ENCODE measurements around the gene CCDC148. TPM values are rescaled to one million over a fixed set of nuclear protein-coding genes. Genes with fewer than 3 reads are reported as not detected.

Gene CCDC148
- total and polyA plus RNA-seq, 2 donors (not counting 1 experiment from before 2014, with no cell fraction given) = not detected

DNA sequence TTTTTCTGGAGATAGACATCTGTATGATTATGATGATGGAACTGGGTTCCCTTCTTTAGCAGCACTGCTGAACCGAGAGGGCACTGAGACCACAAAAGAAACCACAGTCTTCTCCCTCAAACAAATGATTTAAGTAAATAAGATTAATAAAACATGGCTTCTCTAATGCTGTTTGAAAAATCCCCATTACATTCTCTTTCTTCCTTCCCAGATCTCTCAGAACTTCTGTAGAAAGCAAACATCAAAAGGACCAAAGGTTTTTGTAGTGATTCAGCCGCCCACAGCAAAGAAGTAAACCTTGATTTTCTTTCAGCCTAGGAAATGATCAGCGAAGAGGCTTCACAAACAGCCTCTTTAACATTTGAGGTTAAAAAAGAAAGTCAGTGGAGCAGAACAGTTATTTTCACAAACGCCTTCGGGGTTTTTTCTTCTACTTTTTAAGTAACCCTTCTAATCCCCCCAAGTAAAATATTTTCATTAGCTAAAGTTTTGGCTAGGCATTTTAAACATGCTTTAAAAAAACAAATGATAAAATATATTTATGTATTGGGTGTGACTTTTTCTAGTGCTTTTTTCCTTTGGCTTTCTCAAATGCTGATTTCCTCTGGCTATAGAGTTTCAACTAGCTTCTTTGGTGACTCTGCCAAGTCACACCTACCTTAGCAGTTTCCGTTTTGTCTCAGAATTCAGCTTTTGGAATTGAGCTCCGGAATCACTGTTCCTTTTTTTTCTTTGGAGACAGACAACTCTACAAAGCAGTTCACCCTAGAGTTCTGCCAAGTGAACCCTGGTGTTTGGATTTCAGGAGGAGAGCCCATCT lies 265.3 kb downstream of the CCDC148 start:
- ChIA-PET CTCF (interaction anchor here (0.9 to 1.7 kb wide), 5 partner anchors 8 to 563 kb away, joined by 3 to 6 read pairs (median 5); no protein-coding TSS in a partner anchor), POLR2A (no interaction called here)
- H3K79me2 ChIP-seq (ENCODE audit: control insufficient read depth, insufficient read depth, low read length) = no peaks in the 10 kb centered on the region
- peak overlapping the region; percentile 78 for H3K4me2 ChIP-seq (replicated peaks; ENCODE audit: low read depth, low read length, poor library complexity, severe bottlenecking)
- 0% methylated on average over 2 of the region's 7 CpGs for WGBS (ENCODE audit: insufficient coverage)
- Mint-ChIP-seq H3K27ac (peak overlapping the region; percentile 93), H3K4me3 (peak overlapping the region; percentile 80), H3K4me1 (peaks cover 31% of the 10 kb centered on the region), H3K9me3 (ENCODE audit: insufficient read depth) (no peaks in the 10 kb centered on the region), H3K27me3 (no peaks in the 10 kb centered on the region)
- no peaks in the 10 kb centered on the region for H3K9me3 ChIP-seq (ENCODE audit: control extremely low read depth in 1 of 3, control insufficient read depth in 2 of 3, insufficient read depth in 1 of 3, low read length in 2 of 3)
- TF ChIP-seq, protein P1, sequence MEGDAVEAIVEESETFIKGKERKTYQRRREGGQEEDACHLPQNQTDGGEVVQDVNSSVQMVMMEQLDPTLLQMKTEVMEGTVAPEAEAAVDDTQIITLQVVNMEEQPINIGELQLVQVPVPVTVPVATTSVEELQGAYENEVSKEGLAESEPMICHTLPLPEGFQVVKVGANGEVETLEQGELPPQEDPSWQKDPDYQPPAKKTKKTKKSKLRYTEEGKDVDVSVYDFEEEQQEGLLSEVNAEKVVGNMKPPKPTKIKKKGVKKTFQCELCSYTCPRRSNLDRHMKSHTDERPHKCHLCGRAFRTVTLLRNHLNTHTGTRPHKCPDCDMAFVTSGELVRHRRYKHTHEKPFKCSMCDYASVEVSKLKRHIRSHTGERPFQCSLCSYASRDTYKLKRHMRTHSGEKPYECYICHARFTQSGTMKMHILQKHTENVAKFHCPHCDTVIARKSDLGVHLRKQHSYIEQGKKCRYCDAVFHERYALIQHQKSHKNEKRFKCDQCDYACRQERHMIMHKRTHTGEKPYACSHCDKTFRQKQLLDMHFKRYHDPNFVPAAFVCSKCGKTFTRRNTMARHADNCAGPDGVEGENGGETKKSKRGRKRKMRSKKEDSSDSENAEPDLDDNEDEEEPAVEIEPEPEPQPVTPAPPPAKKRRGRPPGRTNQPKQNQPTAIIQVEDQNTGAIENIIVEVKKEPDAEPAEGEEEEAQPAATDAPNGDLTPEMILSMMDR (IDR thresholded peaks at IDR 0.05) = no peak
- TF ChIP-seq EZH2 (IDR thresholded peaks at IDR 0.05; ENCODE audit: borderline replicate concordance, insufficient read depth, low read depth, low read length, poor library complexity, severe bottlenecking) = no peak
- no peaks in the 10 kb centered on the region for H3K27me3 ChIP-seq (replicated peaks in 1 of 4; ENCODE audit: control extremely low read depth in 1 of 4, control insufficient read depth in 3 of 4, insufficient read depth in 4 of 4, low read length in 3 of 4)
- peak overlapping the region; percentile 70 for H3K9ac ChIP-seq (ENCODE audit: low read length)
- peaks cover 23 to 34% of the 10 kb centered on the region in 2 donors for H3K4me1 ChIP-seq (ENCODE audit: control insufficient read depth in 2 of 2, insufficient read depth in 2 of 2, low read length in 2 of 2)
- DNase-seq = peak; percentile 65
- peak overlapping the region; percentile 68 for H2AFZ ChIP-seq (ENCODE audit: insufficient read depth, low read depth, low read length, poor library complexity, severe bottlenecking)
- ATAC-seq (ENCODE audit: low read depth) = peak; percentile 74
- intact Hi-C loops (cut with micrococcal nuclease) = loop anchor here (5.0 kb wide), 1 partner anchor 266 kb away; the partner anchor contains the start of genes CCDC148 and PKP4
- H3K27ac ChIP-seq (ENCODE audit: low read length in 2 of 2) = peak overlapping the region; percentile 50 to 93
- H4K20me1 ChIP-seq (ENCODE audit: control insufficient read depth, insufficient read depth, low read length, poor library complexity, severe bottlenecking) = no peaks in the 10 kb centered on the region
- peak overlapping the region; percentile 6 to 57 (median 38) for H3K4me3 ChIP-seq (ENCODE audit: control extremely low read depth in 1 of 5, extremely low read depth in 1 of 5, insufficient read depth in 1 of 5, low read depth in 2 of 5, low read length in 4 of 5)
- no peaks in the 10 kb centered on the region for H3K36me3 ChIP-seq (replicated peaks in 1 of 2; ENCODE audit: control extremely low read depth in 1 of 2, control insufficient read depth in 1 of 2, extremely low read depth in 1 of 2, insufficient read depth in 2 of 2, low read length in 1 of 2)

DNA sequence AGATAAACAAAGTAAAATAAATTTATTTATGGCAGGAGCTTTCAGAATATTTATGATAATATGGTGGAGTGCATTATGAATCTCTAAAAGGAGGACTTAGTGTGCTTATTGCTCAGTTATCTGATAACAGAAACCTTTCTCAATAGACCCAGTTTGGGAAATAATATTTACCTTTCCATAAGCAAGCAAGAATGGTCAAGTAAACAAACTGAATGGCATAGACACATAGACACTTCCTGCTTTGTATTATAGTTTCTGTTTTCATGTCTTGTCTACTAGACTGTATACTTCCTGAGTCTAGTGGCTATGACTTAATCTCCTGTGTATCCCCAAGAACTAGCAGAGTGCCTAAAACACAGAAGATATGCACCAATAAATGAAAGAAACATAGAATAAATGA lies 267.0 kb downstream of the CCDC148 start:
- intact Hi-C loops (cut with micrococcal nuclease) = no loop called here

More for the DNA sequence above, 267.0 kb downstream of the CCDC148 start:
- H3K27me3 ChIP-seq (replicated peaks in 1 of 4; ENCODE audit: control extremely low read depth in 1 of 4, control insufficient read depth in 3 of 4, insufficient read depth in 4 of 4, low read length in 3 of 4) = no peaks in the 10 kb centered on the region
- no peaks in the 10 kb centered on the region for H3K79me2 ChIP-seq (ENCODE audit: control insufficient read depth, insufficient read depth, low read length)
- H3K4me3 Mint-ChIP-seq = peak overlapping the region; percentile 57
- H3K27ac ChIP-seq (ENCODE audit: low read length in 2 of 2) = no peak overlapping the region
- no peak overlapping the region for H3K9ac ChIP-seq (ENCODE audit: low read length)
- H4K20me1 ChIP-seq (ENCODE audit: control insufficient read depth, insufficient read depth, low read length, poor library complexity, severe bottlenecking) = no peaks in the 10 kb centered on the region
- H2AFZ ChIP-seq (ENCODE audit: insufficient read depth, low read depth, low read length, poor library complexity, severe bottlenecking) = no peak overlapping the region
- H3K4me2 ChIP-seq (replicated peaks; ENCODE audit: low read depth, low read length, poor library complexity, severe bottlenecking) = peak overlapping the region; percentile 78
- peaks cover 23 to 34% of the 10 kb centered on the region in 2 donors for H3K4me1 ChIP-seq (ENCODE audit: control insufficient read depth in 2 of 2, insufficient read depth in 2 of 2, low read length in 2 of 2)
- H3K9me3 ChIP-seq (ENCODE audit: control extremely low read depth in 1 of 3, control insufficient read depth in 2 of 3, insufficient read depth in 1 of 3, low read length in 2 of 3) = no peaks in the 10 kb centered on the region
- peak; percentile 41 for ATAC-seq (ENCODE audit: low read depth)
- H3K27me3 Mint-ChIP-seq = peaks cover 5% of the 10 kb centered on the region
- H3K9me3 Mint-ChIP-seq (ENCODE audit: insufficient read depth) = no peaks in the 10 kb centered on the region
- TF ChIP-seq EZH2 (IDR thresholded peaks at IDR 0.05; ENCODE audit: borderline replicate concordance, insufficient read depth, low read depth, low read length, poor library complexity, severe bottlenecking) = no peak
- TF ChIP-seq, protein P1 (IDR thresholded peaks at IDR 0.05) = no peak
- DNase-seq = peak; percentile 39
- CTCF ChIA-PET = interaction anchor here (1.3 to 2.2 kb wide), 2 partner anchors 10 to 565 kb away, joined by 7 to 8 read pairs; no protein-coding TSS in a partner anchor
- H3K36me3 ChIP-seq (replicated peaks in 1 of 2; ENCODE audit: control extremely low read depth in 1 of 2, control insufficient read depth in 1 of 2, extremely low read depth in 1 of 2, insufficient read depth in 2 of 2, low read length in 1 of 2) = no peaks in the 10 kb centered on the region
- H3K27ac Mint-ChIP-seq = peak overlapping the region; percentile 83
- H3K4me1 Mint-ChIP-seq = peaks cover 31% of the 10 kb centered on the region
- no peak overlapping the region for H3K4me3 ChIP-seq (ENCODE audit: control extremely low read depth in 1 of 5, extremely low read depth in 1 of 5, insufficient read depth in 1 of 5, low read depth in 2 of 5, low read length in 4 of 5)
- POLR2A ChIA-PET = no interaction called here
